Skeletal muscle tissue (tissue), 4 donors: Measurements from ENCODE around the gene KLF5. TPM values are rescaled to one million over a fixed set of nuclear protein-coding genes. Genes with fewer than 3 reads are reported as not detected.

Experiments
- H3K27ac ChIP-seq: one replicate; pipeline ENCODE4 v1.7.0; 2013; ENCODE audit warnings: mild to moderate bottlenecking, low read depth, low read length, inconsistent platforms
- H3K27me3 ChIP-seq, 3 donors: one replicate each; pipeline ENCODE4 v1.7.0; 2013; ENCODE audit warnings: low read length in 3 of 3; ENCODE audit not compliant: control insufficient read depth in 3 of 3, insufficient read depth in 3 of 3
- H3K36me3 ChIP-seq, 3 donors: one replicate each; pipeline ENCODE4 v1.7.0; 2013; ENCODE audit warnings: low read length in 3 of 3; ENCODE audit not compliant: control insufficient read depth in 3 of 3, insufficient read depth in 3 of 3
- H3K4me1 ChIP-seq, 3 donors: one replicate each; pipeline ENCODE4 v1.7.0; 2013; ENCODE audit warnings: low read length in 3 of 3, mild to moderate bottlenecking in 3 of 3; ENCODE audit not compliant: control insufficient read depth in 3 of 3, insufficient read depth in 3 of 3
- H3K4me3 ChIP-seq, 3 donors: one replicate each; pipeline ENCODE4 v1.7.0; 2013; ENCODE audit warnings: low read length in 3 of 3
- H3K9ac ChIP-seq, 3 donors: one replicate each; pipeline ENCODE4 v1.7.0; 2013; ENCODE audit warnings: low read length in 3 of 3, mild to moderate bottlenecking in 3 of 3, moderate library complexity in 2 of 3, low read depth in 1 of 3
- H3K9me3 ChIP-seq, 3 donors: one replicate each; pipeline ENCODE4 v1.7.0; 2013; ENCODE audit warnings: low read length in 3 of 3; ENCODE audit not compliant: control insufficient read depth in 3 of 3
- total RNA-seq: library from RNA; depleted of rRNA; stranded (reverse); fragments of >200 nt; gene quantifications from one replicate; pipeline ENCODE4 v1.2.3, GENCODE V29; 2014
- donor health status: Osteomylitis.

The KLF5 gene
- total RNA-seq, 1 donor from 2014 or later: 11.0 TPM

GRCh38 chr13:73065665-73066340 lies 7.0 kb downstream of the KLF5 start:
- H3K27ac ChIP-seq: no peak overlapping the region
- H3K4me1 ChIP-seq: peaks cover 2 to 9% (median 2%) of the 10 kb centered on the region in 3 donors
- H3K36me3 ChIP-seq: peaks cover 0 to 11% (median 0%) of the 10 kb centered on the region in 3 donors
- H3K9me3 ChIP-seq: no peaks in the 10 kb centered on the region
- H3K27me3 ChIP-seq: no peaks in the 10 kb centered on the region
- no peak overlapping the region for H3K4me3 ChIP-seq
- peak overlapping the region in 1 of 3 donors; percentile 20 for H3K9ac ChIP-seq

GRCh38 chr13:73069206-73069805 lies 10.5 kb downstream of the KLF5 start:
- Histone ChIP-seq H3K4me1 (no peaks in the 10 kb centered on the region), H3K36me3 (peaks cover 0 to 3% (median 0%) of the 10 kb centered on the region in 3 donors), H3K27me3 (no peaks in the 10 kb centered on the region), H3K9me3 (no peaks in the 10 kb centered on the region), H3K4me3 (no peak overlapping the region), H3K27ac (no peak overlapping the region), H3K9ac (no peak overlapping the region)

GRCh38 chr13:73070451-73071098 lies 11.8 kb downstream of the KLF5 start:
- H3K9me3 ChIP-seq: no peaks in the 10 kb centered on the region
- H3K4me3 ChIP-seq: no peak overlapping the region
- peaks cover 0 to 4% (median 0%) of the 10 kb centered on the region in 3 donors for H3K36me3 ChIP-seq
- H3K4me1 ChIP-seq: no peaks in the 10 kb centered on the region
- H3K9ac ChIP-seq: no peak overlapping the region
- H3K27ac ChIP-seq: no peak overlapping the region
- no peaks in the 10 kb centered on the region for H3K27me3 ChIP-seq

GRCh38 chr13:73072239-73072900 lies 13.6 kb downstream of the KLF5 start:
- Histone ChIP-seq H3K9me3 (no peaks in the 10 kb centered on the region), H3K4me1 (no peaks in the 10 kb centered on the region), H3K27ac (no peak overlapping the region), H3K9ac (no peak overlapping the region), H3K27me3 (no peaks in the 10 kb centered on the region), H3K36me3 (peaks cover 0 to 15% (median 6%) of the 10 kb centered on the region in 3 donors), H3K4me3 (no peak overlapping the region)

- Histone ChIP-seq H3K4me1 (no peaks in the 10 kb centered on the region), H3K4me3 (no peak overlapping the region), H3K9me3 (no peaks in the 10 kb centered on the region), H3K9ac (no peak overlapping the region), H3K27ac (no peak overlapping the region), H3K36me3 (peaks cover 0 to 14% (median 6%) of the 10 kb centered on the region in 3 donors), H3K27me3 (no peaks in the 10 kb centered on the region)
Measured at GRCh38 chr13:73073050-73073449, 14.2 kb downstream of the KLF5 start.

GRCh38 chr13:73074014-73074413 lies 15.2 kb downstream of the KLF5 start:
- peak overlapping the region in 1 of 3 donors; percentile 12 for H3K9ac ChIP-seq
- H3K27ac ChIP-seq: no peak overlapping the region
- H3K9me3 ChIP-seq: no peaks in the 10 kb centered on the region
- H3K4me1 ChIP-seq: no peaks in the 10 kb centered on the region
- H3K27me3 ChIP-seq: no peaks in the 10 kb centered on the region
- no peak overlapping the region for H3K4me3 ChIP-seq
- H3K36me3 ChIP-seq: peaks cover 0 to 12% (median 6%) of the 10 kb centered on the region in 3 donors

- Histone ChIP-seq H3K4me3 (no peak overlapping the region), H3K27me3 (no peaks in the 10 kb centered on the region), H3K36me3 (peaks cover 0 to 12% (median 6%) of the 10 kb centered on the region in 3 donors), H3K27ac (no peak overlapping the region), H3K9me3 (no peaks in the 10 kb centered on the region), H3K9ac (no peak overlapping the region), H3K4me1 (no peaks in the 10 kb centered on the region)
Measured at GRCh38 chr13:73074926-73075325, 16.1 kb downstream of the KLF5 start.

GRCh38 chr13:73075546-73075945 lies 16.7 kb downstream of the KLF5 start:
- H3K4me3 ChIP-seq: no peak overlapping the region
- H3K36me3 ChIP-seq: peaks cover 0 to 12% (median 6%) of the 10 kb centered on the region in 3 donors
- no peaks in the 10 kb centered on the region for H3K9me3 ChIP-seq
- no peaks in the 10 kb centered on the region for H3K4me1 ChIP-seq
- H3K27me3 ChIP-seq: no peaks in the 10 kb centered on the region
- H3K9ac ChIP-seq: no peak overlapping the region
- H3K27ac ChIP-seq: no peak overlapping the region

GRCh38 chr13:73075954-73076353 lies 17.1 kb downstream of the KLF5 start:
- Histone ChIP-seq H3K27ac (no peak overlapping the region), H3K4me1 (no peaks in the 10 kb centered on the region), H3K4me3 (no peak overlapping the region), H3K9me3 (no peaks in the 10 kb centered on the region), H3K9ac (no peak overlapping the region), H3K36me3 (peaks cover 0 to 12% (median 6%) of the 10 kb centered on the region in 3 donors), H3K27me3 (no peaks in the 10 kb centered on the region)
